ENCODE measurements around the gene NT5DC1. TPM values are rescaled to one million over a fixed set of nuclear protein-coding genes. Genes with fewer than 3 reads are reported as not detected.

Gene NT5DC1
- total RNA-seq, 1 experiment from 2014 or later: 27.6 TPM

GRCh38 chr6:116118608-116119007, 18.0 kb downstream of the NT5DC1 start:
- ChIA-PET POLR2A (no interaction called here), CTCF (interaction anchor here (0.6 to 1.6 kb wide), 4 partner anchors 10 to 119 kb away, joined by 3 to 6 read pairs (median 4); partner anchors contain the start of gene FRK)
- Mint-ChIP-seq H3K4me3 (ENCODE audit: unreplicated experiment) (no peak overlapping the region), H3K36me3 (ENCODE audit: insufficient read depth, unreplicated experiment) (peaks cover 7% of the 10 kb centered on the region), H3K9me3 (ENCODE audit: unreplicated experiment) (no peaks in the 10 kb centered on the region), H3K27me3 (ENCODE audit: insufficient read depth, unreplicated experiment) (no peaks in the 10 kb centered on the region), H3K4me1 (ENCODE audit: insufficient read depth, unreplicated experiment) (no peaks in the 10 kb centered on the region), H3K27ac (ENCODE audit: low read depth, unreplicated experiment) (no peak overlapping the region)
- no peak for TF ChIP-seq CTCF (IDR thresholded peaks at IDR 0.05; ENCODE audit: unreplicated experiment)
- intact Hi-C loops (cut with micrococcal nuclease): loop anchor here (5.0 to 10.0 kb wide), 2 partner anchors 149 to 456 kb away; partner anchors contain the start of gene RWDD1
- DNase-seq (ENCODE audit: unreplicated experiment): no peak
- no TSS peak for BruUV-seq (replicated peaks)

GRCh38 chr6:116120430-116120829, 19.8 kb downstream of the NT5DC1 start:
- ChIA-PET CTCF (interaction anchor here (1.0 kb wide), 1 partner anchor 10 kb away, joined by 4 read pairs; no protein-coding TSS in a partner anchor), POLR2A (interaction anchor here (1.3 kb wide), 1 partner anchor 10 kb away, joined by 3 read pairs; no protein-coding TSS in a partner anchor)
- Mint-ChIP-seq H3K4me3 (ENCODE audit: unreplicated experiment) (no peak overlapping the region), H3K4me1 (ENCODE audit: insufficient read depth, unreplicated experiment) (no peaks in the 10 kb centered on the region), H3K36me3 (ENCODE audit: insufficient read depth, unreplicated experiment) (peaks cover 7% of the 10 kb centered on the region), H3K9me3 (ENCODE audit: unreplicated experiment) (no peaks in the 10 kb centered on the region), H3K27ac (ENCODE audit: low read depth, unreplicated experiment) (no peak overlapping the region), H3K27me3 (ENCODE audit: insufficient read depth, unreplicated experiment) (no peaks in the 10 kb centered on the region)
- BruUV-seq (replicated peaks): no TSS peak
- intact Hi-C loops (cut with micrococcal nuclease): no loop called here
- no peak for DNase-seq (ENCODE audit: unreplicated experiment)
- no peak for TF ChIP-seq CTCF (IDR thresholded peaks at IDR 0.05; ENCODE audit: unreplicated experiment)

- Mint-ChIP-seq H3K27me3 (ENCODE audit: insufficient read depth, unreplicated experiment) (no peaks in the 10 kb centered on the region), H3K36me3 (ENCODE audit: insufficient read depth, unreplicated experiment) (no peaks in the 10 kb centered on the region), H3K4me3 (ENCODE audit: unreplicated experiment) (no peak within 1 kb of the TSS), H3K4me1 (ENCODE audit: insufficient read depth, unreplicated experiment) (no peaks in the 10 kb centered on the region), H3K9me3 (ENCODE audit: unreplicated experiment) (no peaks in the 10 kb centered on the region), H3K27ac (ENCODE audit: low read depth, unreplicated experiment) (no peak within 1 kb of the TSS)
- DNase-seq (ENCODE audit: unreplicated experiment): no peak
- ChIA-PET POLR2A (interaction anchor here (0.8 kb wide), 1 partner anchor 25 kb away, joined by 4 read pairs; the partner anchor contains the start of gene NT5DC1), CTCF (no interaction called here)
- no peak for TF ChIP-seq CTCF (IDR thresholded peaks at IDR 0.05; ENCODE audit: unreplicated experiment)
- intact Hi-C loops (cut with micrococcal nuclease): no loop called here
- BruUV-seq (replicated peaks): no TSS peak
Observed at GRCh38 chr6:116126032-116126431, 25.4 kb downstream of the NT5DC1 start, which contains the start of gene COL10A1. Gene COL10A1 (minus strand): TSS chr6:116126132. CDS start chr6:116125492, 640 bp downstream.

- no peaks in the 10 kb centered on the region for H3K4me1 Mint-ChIP-seq (ENCODE audit: insufficient read depth, unreplicated experiment)
- no peaks in the 10 kb centered on the region for H3K36me3 Mint-ChIP-seq (ENCODE audit: insufficient read depth, unreplicated experiment)
- TF ChIP-seq CTCF (IDR thresholded peaks at IDR 0.05; ENCODE audit: unreplicated experiment): no peak
- DNase-seq (ENCODE audit: unreplicated experiment): no peak
- no peaks in the 10 kb centered on the region for H3K27me3 Mint-ChIP-seq (ENCODE audit: insufficient read depth, unreplicated experiment)
- intact Hi-C loops (cut with micrococcal nuclease): no loop called here
- H3K9me3 Mint-ChIP-seq (ENCODE audit: unreplicated experiment): no peaks in the 10 kb centered on the region
- H3K4me3 Mint-ChIP-seq (ENCODE audit: unreplicated experiment): no peak overlapping the region
- no peak overlapping the region for H3K27ac Mint-ChIP-seq (ENCODE audit: low read depth, unreplicated experiment)
- CTCF ChIA-PET: interaction anchor here (0.6 to 2.3 kb wide), 4 partner anchors 10 to 67 kb away, joined by 3 to 8 read pairs (median 4); partner anchors contain the start of gene FRK
- POLR2A ChIA-PET: interaction anchor here (0.6 to 1.3 kb wide), 2 partner anchors 15 to 534 kb away, joined by 3 read pairs; no protein-coding TSS in a partner anchor
- no TSS peak for BruUV-seq (replicated peaks)
Observed at GRCh38 chr6:116127771-116128493, 27.3 kb downstream of the NT5DC1 start.

Measured in MCF 10A (cell line).